BLaER1 treated with 17β-estradiol and CSF1 and Interleukin-3, amounts not matched to agents 10 nM and 100 nM (cell line): ENCODE data around the gene ANKRD34A.

ENCODE experiments used
- H3K27ac ChIP-seq, 11 experiments: shearing (Covaris generic); formaldehyde crosslinking; 2 replicates each; pipeline ENCODE4 v1.8.1; 2022
- H3K27me3 ChIP-seq, 11 experiments: shearing (Covaris generic); formaldehyde crosslinking; 2 replicates each; pipeline ENCODE4 v1.8.1; 2022
- H3K36me3 ChIP-seq, 11 experiments: shearing (Covaris generic); formaldehyde crosslinking; 2 replicates each; pipeline ENCODE4 v1.8.1; 2022
- H3K4me1 ChIP-seq, 10 experiments: shearing (Covaris generic); formaldehyde crosslinking; 2 replicates each; pipeline ENCODE4 v1.8.1; 2022
- H3K4me2 ChIP-seq, 11 experiments: shearing (Covaris generic); formaldehyde crosslinking; 2 replicates each; pipeline ENCODE4 v1.8.1; 2022
- H3K4me3 ChIP-seq, 10 experiments: shearing (Covaris generic); formaldehyde crosslinking; 2 replicates each; pipeline ENCODE4 v1.8.1; 2022
- H3K9ac ChIP-seq, 11 experiments: shearing (Covaris generic); formaldehyde crosslinking; 2 replicates each; pipeline ENCODE4 v1.8.1; 2022
- H3K9me3 ChIP-seq, 11 experiments: shearing (Covaris generic); formaldehyde crosslinking; replicated peaks in 1 of 11; 2 replicates each; pipeline ENCODE4 v1.8.1; 2022
- H4K20me1 ChIP-seq, 11 experiments: shearing (Covaris generic); formaldehyde crosslinking; 2 replicates each; pipeline ENCODE4 v1.8.1; 2022
- Cebpa-rat ChIP-seq, 11 experiments: shearing (Covaris generic); IDR thresholded peaks; 2 replicates each; pipeline ENCODE4 v1.8.1; 2022

The ANKRD34A gene

GRCh38 chr1:145918144-145918991 is 46.0 kb downstream of the ANKRD34A start, which contains the start of gene PEX11B:
Gene PEX11B (minus strand): TSS chr1:145918717. CDS start chr1:145918688, 29 bp downstream.
- H3K4me2 ChIP-seq, result peak within 1 kb of the TSS; percentile 97 to 100 (median 99)
- H3K27ac ChIP-seq, result peak within 1 kb of the TSS; percentile 74 to 89 (median 83)
- TF ChIP-seq Cebpa-rat (IDR thresholded peaks at IDR 0.05), result no peak
- H3K4me1 ChIP-seq, result peaks cover 23 to 43% (median 32%) of the 10 kb centered on the region in 10 experiments
- H3K4me3 ChIP-seq, result peak within 1 kb of the TSS; percentile 77 to 96 (median 92)
- H3K9ac ChIP-seq, result peak within 1 kb of the TSS; percentile 83 to 95 (median 89)
- peaks cover 41 to 52% (median 48%) of the 10 kb centered on the region in 11 experiments for H3K36me3 ChIP-seq
- no peaks in the 10 kb centered on the region for H3K9me3 ChIP-seq
- H3K27me3 ChIP-seq, result no peaks in the 10 kb centered on the region
- no peaks in the 10 kb centered on the region for H4K20me1 ChIP-seq

GRCh38 chr1:145917595-145917994 is 46.8 kb downstream of the ANKRD34A start:
- H3K4me1 ChIP-seq, result peaks cover 24 to 41% (median 27%) of the 10 kb centered on the region in 10 experiments
- H3K9me3 ChIP-seq, result no peaks in the 10 kb centered on the region
- TF ChIP-seq Cebpa-rat (IDR thresholded peaks at IDR 0.05), result no peak
- peaks cover 38 to 51% (median 45%) of the 10 kb centered on the region in 11 experiments for H3K36me3 ChIP-seq
- peak overlapping the region; percentile 74 to 89 (median 83) for H3K27ac ChIP-seq
- peak overlapping the region; percentile 83 to 95 (median 89) for H3K9ac ChIP-seq
- H3K4me3 ChIP-seq, result peak overlapping the region; percentile 77 to 96 (median 92)
- no peaks in the 10 kb centered on the region for H3K27me3 ChIP-seq
- H3K4me2 ChIP-seq, result peak overlapping the region; percentile 83 to 100 (median 96)
- H4K20me1 ChIP-seq, result no peaks in the 10 kb centered on the region

GRCh38 chr1:145916745-145917144 is 47.6 kb downstream of the ANKRD34A start:
- peaks cover 46 to 57% (median 51%) of the 10 kb centered on the region in 11 experiments for H3K36me3 ChIP-seq
- no peak for TF ChIP-seq Cebpa-rat (IDR thresholded peaks at IDR 0.05)
- peak overlapping the region; percentile 83 to 100 (median 96) for H3K4me2 ChIP-seq
- H3K4me1 ChIP-seq, result peaks cover 24 to 49% (median 30%) of the 10 kb centered on the region in 10 experiments
- peak overlapping the region in 1 of 10 experiments; percentile 96; a peak in 2 of 20 replicates for H3K4me3 ChIP-seq
- H3K9ac ChIP-seq, result peak overlapping the region in 2 of 11 experiments; percentile 87 to 89; a peak in 4 of 22 replicates
- no peak overlapping the region for H3K27ac ChIP-seq
- peaks cover 0 to 5% (median 0%) of the 10 kb centered on the region in 11 experiments; a peak in 1 of 22 replicates for H4K20me1 ChIP-seq
- no peaks in the 10 kb centered on the region for H3K9me3 ChIP-seq
- no peaks in the 10 kb centered on the region for H3K27me3 ChIP-seq

- H3K27me3 ChIP-seq, result no peaks in the 10 kb centered on the region
- H3K9ac ChIP-seq, result peak overlapping the region in 7 of 11 experiments; percentile 1 to 26 (median 10); a peak in 9 of 22 replicates
- peaks cover 10 to 36% (median 17%) of the 10 kb centered on the region in 10 experiments for H3K4me1 ChIP-seq
- H3K4me2 ChIP-seq, result peak overlapping the region in 4 of 11 experiments; percentile 3 to 61 (median 10); a peak in 4 of 22 replicates
- H4K20me1 ChIP-seq, result peaks cover 0 to 5% (median 0%) of the 10 kb centered on the region in 11 experiments; a peak in 1 of 22 replicates
- no peak for TF ChIP-seq Cebpa-rat (IDR thresholded peaks at IDR 0.05)
- no peaks in the 10 kb centered on the region for H3K9me3 ChIP-seq
- peak overlapping the region in 3 of 11 experiments; percentile 6 to 37 (median 35); a peak in 5 of 22 replicates for H3K27ac ChIP-seq
- H3K36me3 ChIP-seq, result peaks cover 60 to 70% (median 67%) of the 10 kb centered on the region in 11 experiments
- no peak overlapping the region for H3K4me3 ChIP-seq
Measured at GRCh38 chr1:145912128-145912641, 52.2 kb downstream of the ANKRD34A start.
